OCI-LY1 (cell line): ENCODE data around the gene IMPDH2.

Experiments used
- EZH2 ChIP-seq: fragments of 200-600 bp; sonication (generic), shearing (Covaris generic); IDR thresholded peaks from 2 replicates; pipeline ENCODE4 v1.8.0; 2017; ENCODE audit warnings: borderline replicate concordance, mixed run types, mild to moderate bottlenecking, antibody characterized with exemption, low read length, moderate library complexity, mixed read lengths
- TF ChIP-seq, protein P1 (sequence below): fragments of 200-600 bp; sonication (generic), shearing (Covaris generic); IDR thresholded peaks from 2 replicates; pipeline ENCODE4 v1.5.1; 2017; ENCODE audit warnings: mild to moderate bottlenecking, antibody characterized with exemption, low read length, moderate library complexity, mixed read lengths

DNA sequence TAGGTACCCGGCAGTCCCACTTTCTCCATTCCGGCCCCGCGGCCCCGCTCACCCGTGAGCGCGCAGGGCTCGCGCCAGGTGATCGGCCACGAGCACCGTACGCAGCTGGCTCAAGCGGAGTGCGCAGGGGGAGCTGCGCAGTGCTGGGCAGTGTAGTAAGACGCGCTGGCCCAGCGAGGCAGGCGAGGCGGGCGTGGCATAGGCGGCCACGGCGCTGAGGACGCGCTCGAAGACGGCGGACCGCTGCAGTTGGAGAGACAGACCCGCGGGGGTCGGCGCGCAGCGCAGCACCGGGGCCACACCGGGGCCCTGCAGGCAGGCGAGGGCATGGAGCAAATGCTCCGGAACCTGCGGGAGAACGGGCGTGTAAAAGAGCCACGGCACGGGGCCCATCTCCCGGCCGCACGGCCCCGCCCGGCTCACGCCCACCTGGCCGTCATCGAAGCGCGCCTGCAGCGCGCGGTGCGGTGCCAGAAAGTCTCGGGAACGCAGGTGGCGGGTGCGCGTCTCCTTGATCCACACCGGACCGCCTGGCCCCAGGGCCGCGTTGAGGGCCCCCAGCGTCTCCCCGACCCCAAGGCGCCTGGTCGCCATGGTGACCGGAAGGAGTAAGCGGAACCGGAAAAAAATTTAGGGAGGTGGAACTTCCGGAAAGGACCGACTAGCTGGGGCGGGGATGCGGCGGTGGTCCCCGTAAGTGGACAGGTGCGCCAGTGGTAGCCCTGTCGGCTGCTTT is 11.1 kb downstream of the IMPDH2 start, which contains the start of gene DALRD3:
- TF ChIP-seq, protein P1, sequence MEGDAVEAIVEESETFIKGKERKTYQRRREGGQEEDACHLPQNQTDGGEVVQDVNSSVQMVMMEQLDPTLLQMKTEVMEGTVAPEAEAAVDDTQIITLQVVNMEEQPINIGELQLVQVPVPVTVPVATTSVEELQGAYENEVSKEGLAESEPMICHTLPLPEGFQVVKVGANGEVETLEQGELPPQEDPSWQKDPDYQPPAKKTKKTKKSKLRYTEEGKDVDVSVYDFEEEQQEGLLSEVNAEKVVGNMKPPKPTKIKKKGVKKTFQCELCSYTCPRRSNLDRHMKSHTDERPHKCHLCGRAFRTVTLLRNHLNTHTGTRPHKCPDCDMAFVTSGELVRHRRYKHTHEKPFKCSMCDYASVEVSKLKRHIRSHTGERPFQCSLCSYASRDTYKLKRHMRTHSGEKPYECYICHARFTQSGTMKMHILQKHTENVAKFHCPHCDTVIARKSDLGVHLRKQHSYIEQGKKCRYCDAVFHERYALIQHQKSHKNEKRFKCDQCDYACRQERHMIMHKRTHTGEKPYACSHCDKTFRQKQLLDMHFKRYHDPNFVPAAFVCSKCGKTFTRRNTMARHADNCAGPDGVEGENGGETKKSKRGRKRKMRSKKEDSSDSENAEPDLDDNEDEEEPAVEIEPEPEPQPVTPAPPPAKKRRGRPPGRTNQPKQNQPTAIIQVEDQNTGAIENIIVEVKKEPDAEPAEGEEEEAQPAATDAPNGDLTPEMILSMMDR, result no peak
- no peak for TF ChIP-seq EZH2
